ENCODE measurements around the gene CCDC171. TPM values are rescaled to one million over a fixed set of nuclear protein-coding genes. Genes with fewer than 3 reads are reported as not detected.
A peak's percentile ranks its signal among the peaks of the same experiment; 100 is the strongest.

CCDC171 gene
- total and polyA plus RNA-seq, 7 donors = 0.20 to 1.6 (median 0.44) TPM

GRCh38 chr9:15606643-15607472, 54.0 kb downstream of the CCDC171 start:
- H3K27ac ChIP-seq = no peak overlapping the region
- H3K4me1 ChIP-seq = no peaks in the 10 kb centered on the region
- H3K4me3 ChIP-seq = no peak overlapping the region
- no peaks in the 10 kb centered on the region for H3K27me3 ChIP-seq (ENCODE audit: insufficient read depth in 3 of 3, low read length in 2 of 3)
- ATAC-seq (peak in 2 of 4 donors; percentile 40 to 70), DNase-seq (no peak)
- WGBS, 3 donors = 26 to 39% (median 31%) methylated on average over 2 of the region's 2 CpGs
- no peaks in the 10 kb centered on the region for H3K36me3 ChIP-seq (ENCODE audit: insufficient read depth in 1 of 2, low read depth in 1 of 2)
- intact Hi-C loops (cut with DNase I) = loop anchor here (5.0 to 10.0 kb wide), 4 partner anchors 102 to 395 kb away; no protein-coding TSS in a partner anchor
- H3K9me3 ChIP-seq = no peaks in the 10 kb centered on the region
- TF ChIP-seq CTCF (IDR thresholded peaks at IDR 0.05) = peak; percentile 83

- intact Hi-C loops (cut with DNase I) = no loop called here
These were observed 60.1 kb downstream of the CCDC171 start for GRCh38 chr9:15612962-15613361.

GRCh38 chr9:15617782-15618181, 64.9 kb downstream of the CCDC171 start:
- DNase-seq (no peak), ATAC-seq (no peak)
- H3K27me3 ChIP-seq (ENCODE audit: insufficient read depth in 3 of 3, low read length in 2 of 3) = no peaks in the 10 kb centered on the region
- no peak overlapping the region for H3K27ac ChIP-seq
- H3K4me1 ChIP-seq = no peaks in the 10 kb centered on the region
- intact Hi-C loops (cut with DNase I) = no loop called here
- H3K4me3 ChIP-seq = no peak overlapping the region
- no peaks in the 10 kb centered on the region for H3K9me3 ChIP-seq
- TF ChIP-seq CTCF (IDR thresholded peaks at IDR 0.05) = no peak
- 89 to 97% (median 92%) methylated on average over 7 of the region's 7 CpGs for WGBS, 3 donors
- no peaks in the 10 kb centered on the region for H3K36me3 ChIP-seq (ENCODE audit: insufficient read depth in 1 of 2, low read depth in 1 of 2)

More at GRCh38 chr9:15612962-15613361, 60.1 kb downstream of the CCDC171 start:
- Histone ChIP-seq H3K36me3 (ENCODE audit: insufficient read depth in 1 of 2, low read depth in 1 of 2) (no peaks in the 10 kb centered on the region), H3K4me1 (no peaks in the 10 kb centered on the region), H3K9me3 (no peaks in the 10 kb centered on the region), H3K4me3 (no peak overlapping the region), H3K27ac (no peak overlapping the region), H3K27me3 (ENCODE audit: insufficient read depth in 3 of 3, low read length in 2 of 3) (no peaks in the 10 kb centered on the region)
- ATAC-seq (no peak), DNase-seq (no peak)
- TF ChIP-seq CTCF (IDR thresholded peaks at IDR 0.05) = no peak
- 69 to 82% (median 73%) methylated on average over 4 of the region's 4 CpGs for WGBS, 3 donors

GRCh38 chr9:15618540-15619331, 65.9 kb downstream of the CCDC171 start:
- no peaks in the 10 kb centered on the region for H3K4me1 ChIP-seq
- H3K27ac ChIP-seq = no peak overlapping the region
- H3K9me3 ChIP-seq = no peaks in the 10 kb centered on the region
- H3K4me3 ChIP-seq = no peak overlapping the region
- ATAC-seq = no peak
- DNase-seq = no peak
- WGBS, 3 donors = 87 to 89% (median 88%) methylated on average over 18 of the region's 18 CpGs
- intact Hi-C loops (cut with DNase I) = no loop called here
- TF ChIP-seq CTCF (IDR thresholded peaks at IDR 0.05) = no peak
- no peaks in the 10 kb centered on the region for H3K27me3 ChIP-seq (ENCODE audit: insufficient read depth in 3 of 3, low read length in 2 of 3)
- H3K36me3 ChIP-seq (ENCODE audit: insufficient read depth in 1 of 2, low read depth in 1 of 2) = no peaks in the 10 kb centered on the region

Measured in psoas muscle (tissue), 8 donors.